ENCODE measurements around the gene TP53I13. TPM values are rescaled to one million over a fixed set of nuclear protein-coding genes. Genes with fewer than 3 reads are reported as not detected.

The TP53I13 gene
- total RNA-seq, 1 donor from 2014 or later = 71.8 TPM

DNA sequence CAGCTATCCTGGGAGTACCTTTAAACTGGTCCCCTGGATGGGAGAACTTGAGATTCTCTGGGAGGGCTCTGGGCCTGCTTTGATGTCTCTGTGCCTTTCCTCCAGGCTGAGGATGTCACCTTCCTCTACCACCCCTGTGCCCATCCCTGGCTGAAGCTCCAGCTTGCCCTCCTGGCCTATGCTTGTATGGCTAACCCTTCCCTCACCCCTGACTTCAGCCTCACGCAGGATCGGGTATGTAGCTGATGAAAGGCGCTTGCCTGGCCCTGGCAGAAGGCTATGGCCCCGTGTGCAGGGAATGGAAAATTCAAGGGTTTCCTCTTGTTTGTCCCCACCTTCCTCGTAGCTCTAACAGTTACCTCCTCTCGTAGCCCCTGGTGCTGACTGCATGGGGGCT lies 3.0 kb downstream of the TP53I13 start:
- no peak overlapping the region for H3K27ac Mint-ChIP-seq
- no peak for DNase-seq (ENCODE audit: low spot score)
- H3K36me3 Mint-ChIP-seq (ENCODE audit: low read depth) = peaks cover 28% of the 10 kb centered on the region
- no peaks in the 10 kb centered on the region for H3K9me3 Mint-ChIP-seq
- no peak overlapping the region for H3K4me3 Mint-ChIP-seq
- peaks cover 1% of the 10 kb centered on the region for H3K27me3 Mint-ChIP-seq (ENCODE audit: insufficient read depth)
- H3K4me1 Mint-ChIP-seq (ENCODE audit: low read depth) = peaks cover 5% of the 10 kb centered on the region
- intact Hi-C loops (cut with micrococcal nuclease) = no loop called here

DNA sequence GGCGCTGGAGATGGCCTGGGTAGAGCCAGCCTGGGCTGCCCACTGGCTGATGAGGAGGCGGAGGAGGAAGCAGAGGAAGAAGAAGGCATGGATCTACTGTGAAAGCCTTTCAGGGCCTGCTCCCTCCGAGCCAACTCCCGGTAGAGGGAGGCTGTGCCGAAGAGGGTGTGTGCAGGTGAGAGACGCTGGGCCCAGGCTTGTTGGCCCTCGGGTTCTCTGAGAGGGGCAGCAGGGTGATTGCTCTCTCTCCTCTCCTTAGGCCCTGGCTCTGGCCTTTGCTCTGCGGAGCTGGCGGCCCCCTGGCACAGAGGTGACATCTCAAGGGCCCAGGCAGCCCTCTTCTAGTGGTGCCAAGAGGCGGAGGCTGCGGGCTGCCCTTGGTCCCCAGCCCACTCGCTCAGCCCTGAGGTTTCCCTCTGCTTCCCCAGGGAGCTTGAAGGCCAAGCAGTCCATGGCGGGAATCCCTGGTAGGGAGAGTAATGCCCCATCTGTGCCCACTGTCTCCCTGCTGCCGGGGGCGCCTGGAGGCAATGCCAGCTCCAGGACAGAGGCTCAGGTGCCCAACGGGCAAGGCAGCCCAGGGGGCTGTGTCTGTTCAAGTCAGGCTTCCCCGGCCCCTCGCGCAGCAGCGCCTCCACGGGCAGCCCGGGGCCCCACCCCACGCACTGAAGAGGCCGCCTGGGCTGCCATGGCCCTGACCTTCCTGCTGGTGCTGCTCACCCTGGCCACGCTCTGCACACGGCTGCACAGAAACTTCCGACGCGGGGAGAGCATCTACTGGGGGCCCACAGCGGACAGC lies 3.6 kb downstream of the TP53I13 start:
- Mint-ChIP-seq H3K27me3 (ENCODE audit: insufficient read depth) (peaks cover 1% of the 10 kb centered on the region), H3K4me1 (ENCODE audit: low read depth) (peaks cover 5% of the 10 kb centered on the region), H3K4me3 (no peak overlapping the region), H3K9me3 (no peaks in the 10 kb centered on the region), H3K27ac (no peak overlapping the region), H3K36me3 (ENCODE audit: low read depth) (peaks cover 28% of the 10 kb centered on the region)
- no peak for DNase-seq (ENCODE audit: low spot score)
- intact Hi-C loops (cut with micrococcal nuclease) = no loop called here

DNA sequence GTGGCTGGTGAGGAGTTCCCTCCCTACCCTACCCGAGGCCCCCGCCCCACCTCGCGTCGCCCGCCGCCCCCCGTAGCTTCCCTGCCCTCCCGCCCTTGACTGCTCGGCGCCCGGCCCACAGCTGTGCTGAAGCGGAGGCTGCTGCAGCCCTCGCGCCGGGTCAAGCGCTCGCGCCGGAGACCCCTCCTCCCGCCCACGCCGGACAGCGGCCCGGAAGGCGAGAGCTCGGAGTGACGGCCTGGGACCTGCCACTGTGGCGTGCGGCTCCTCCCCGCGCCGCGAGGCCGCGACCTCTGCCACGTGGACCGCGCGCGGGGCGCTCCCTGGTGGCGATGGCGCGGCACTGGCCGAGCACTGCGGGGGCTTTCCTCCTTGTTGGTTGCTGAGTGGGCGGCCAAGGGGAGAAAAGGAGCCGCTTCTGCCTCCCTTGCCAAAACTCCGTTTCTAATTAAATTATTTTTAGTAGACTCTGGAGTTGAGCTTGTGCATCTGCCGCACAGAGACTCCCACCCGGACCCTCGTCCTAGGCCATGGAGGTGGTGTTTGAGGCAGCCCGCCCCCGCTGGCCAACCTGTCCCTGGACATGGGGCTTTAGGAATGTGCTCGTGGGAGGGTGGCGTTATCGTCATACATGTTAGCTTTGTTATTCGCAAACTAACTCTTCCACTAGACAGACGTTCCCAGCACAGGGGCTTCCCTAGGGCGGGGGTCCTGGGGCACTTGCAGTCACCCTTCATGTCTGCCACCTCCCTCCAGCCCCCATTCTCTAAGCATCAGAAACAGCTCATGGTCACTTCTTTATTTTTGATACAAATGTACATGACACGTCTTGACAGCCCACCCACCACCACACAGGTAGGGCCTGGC lies 4.4 kb downstream of the TP53I13 start:
- no peaks in the 10 kb centered on the region for H3K9me3 Mint-ChIP-seq
- peaks cover 1% of the 10 kb centered on the region for H3K27me3 Mint-ChIP-seq (ENCODE audit: insufficient read depth)
- intact Hi-C loops (cut with micrococcal nuclease) = no loop called here
- DNase-seq (ENCODE audit: low spot score) = peak; percentile 45
- H3K36me3 Mint-ChIP-seq (ENCODE audit: low read depth) = peaks cover 31% of the 10 kb centered on the region
- H3K4me1 Mint-ChIP-seq (ENCODE audit: low read depth) = peaks cover 5% of the 10 kb centered on the region
- H3K27ac Mint-ChIP-seq = no peak overlapping the region
- no peak overlapping the region for H3K4me3 Mint-ChIP-seq

DNA sequence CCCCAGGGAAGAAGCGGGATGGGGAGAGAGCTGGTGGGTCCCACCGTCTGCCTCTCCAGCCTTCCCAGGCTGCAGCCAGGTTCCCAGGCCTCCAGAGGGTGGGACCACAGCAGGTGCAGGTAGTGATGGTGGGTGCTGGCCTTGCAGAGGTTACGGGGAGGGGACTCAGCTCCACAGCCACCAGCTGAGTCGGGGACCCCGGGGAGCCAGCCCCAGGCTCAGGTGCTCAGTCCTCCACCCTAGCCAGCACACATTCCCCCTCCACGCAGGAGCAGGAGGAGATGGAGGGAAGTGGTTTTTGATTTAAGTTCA lies 5.0 kb downstream of the TP53I13 start:
- peaks cover 5% of the 10 kb centered on the region for H3K4me1 Mint-ChIP-seq (ENCODE audit: low read depth)
- no peaks in the 10 kb centered on the region for H3K9me3 Mint-ChIP-seq
- peaks cover 34% of the 10 kb centered on the region for H3K36me3 Mint-ChIP-seq (ENCODE audit: low read depth)
- H3K27ac Mint-ChIP-seq = no peak overlapping the region
- no peaks in the 10 kb centered on the region for H3K27me3 Mint-ChIP-seq (ENCODE audit: insufficient read depth)
- no peak for DNase-seq (ENCODE audit: low spot score)
- intact Hi-C loops (cut with micrococcal nuclease) = no loop called here
- no peak overlapping the region for H3K4me3 Mint-ChIP-seq

DNA sequence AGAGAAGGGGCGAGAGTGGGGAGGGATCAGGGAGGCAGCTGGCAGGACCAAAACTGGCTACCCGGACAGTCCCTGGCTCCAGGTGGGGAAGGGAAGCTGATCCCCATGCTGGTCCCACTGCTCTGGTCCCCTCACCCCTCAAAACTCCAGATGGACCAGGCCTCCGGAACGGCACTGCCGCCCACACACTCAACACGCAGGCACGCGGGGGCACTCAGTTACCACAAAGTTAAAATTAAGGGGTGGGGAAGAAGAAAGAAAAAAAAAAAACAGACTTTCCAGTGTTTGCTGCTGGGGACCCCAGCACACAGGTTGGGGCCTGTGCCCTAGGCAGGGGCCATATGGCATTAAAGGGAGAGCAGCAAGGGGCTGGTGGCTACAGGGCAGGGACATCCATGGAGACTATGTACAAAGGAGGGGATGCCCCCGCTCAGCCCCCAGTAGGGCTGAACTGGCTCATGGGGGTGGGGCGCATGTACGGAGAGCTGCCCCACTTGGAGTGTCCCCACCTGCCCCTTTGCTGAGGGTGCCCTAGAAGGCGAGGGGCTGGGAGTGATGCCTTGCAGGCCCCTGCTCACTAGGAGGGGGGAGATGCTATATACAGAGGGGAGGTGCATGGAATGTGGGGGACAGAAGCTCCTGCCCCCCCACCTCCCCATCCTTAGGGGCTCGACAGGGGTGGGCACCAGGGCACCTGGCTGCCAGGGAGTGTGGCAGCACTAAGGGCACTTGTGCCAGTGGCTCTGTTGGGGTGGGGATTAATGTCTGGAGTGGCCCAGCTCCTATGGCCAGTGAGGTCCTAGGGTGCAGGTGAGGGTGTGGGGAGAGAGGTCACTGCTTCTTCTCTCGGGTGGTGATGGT lies 5.6 kb downstream of the TP53I13 start:
- Mint-ChIP-seq H3K9me3 (no peaks in the 10 kb centered on the region), H3K27me3 (ENCODE audit: insufficient read depth) (no peaks in the 10 kb centered on the region), H3K4me1 (ENCODE audit: low read depth) (peaks cover 3% of the 10 kb centered on the region), H3K27ac (no peak overlapping the region), H3K36me3 (ENCODE audit: low read depth) (peaks cover 34% of the 10 kb centered on the region), H3K4me3 (no peak overlapping the region)
- intact Hi-C loops (cut with micrococcal nuclease) = no loop called here
- DNase-seq (ENCODE audit: low spot score) = no peak

DNA sequence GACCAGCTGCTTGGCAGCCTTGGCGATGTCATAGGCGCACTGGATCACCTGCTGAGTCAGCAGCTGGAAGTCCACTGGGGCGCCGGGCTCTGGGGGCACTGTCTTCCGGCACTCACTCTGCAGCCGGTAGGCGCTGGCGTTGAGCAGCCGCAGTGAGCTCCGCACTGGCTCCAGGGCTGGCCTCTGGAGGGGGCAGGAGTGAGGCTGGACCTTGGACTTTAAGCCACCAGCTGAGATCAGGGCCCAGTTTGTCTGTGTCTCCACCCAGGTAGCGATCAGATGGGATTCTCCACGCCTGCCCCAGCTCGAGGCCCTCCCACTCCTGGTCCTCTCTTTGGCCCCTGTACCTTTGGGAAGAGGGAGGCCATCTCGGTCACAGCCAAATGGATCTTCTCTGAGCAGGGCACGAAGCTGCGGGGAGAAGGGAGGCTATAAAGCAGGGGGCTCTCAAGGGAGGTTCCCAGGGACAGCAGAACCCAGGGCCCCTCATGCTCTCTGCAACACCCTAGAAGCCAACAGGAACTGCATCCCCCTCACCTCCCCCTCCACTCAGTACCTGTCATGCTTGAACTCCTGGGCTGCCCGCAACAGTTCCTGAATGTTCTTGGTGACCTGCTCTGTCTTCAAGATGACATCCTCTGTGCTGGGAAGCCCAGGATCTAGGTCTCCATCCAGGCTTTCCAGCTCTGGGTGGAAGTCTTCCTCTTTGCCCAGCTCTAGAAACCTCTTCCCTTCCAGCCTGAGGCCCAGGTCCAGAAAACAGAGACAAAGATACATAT lies 6.4 kb downstream of the TP53I13 start:
- Mint-ChIP-seq H3K9me3 (no peaks in the 10 kb centered on the region), H3K4me1 (ENCODE audit: low read depth) (peaks cover under 1% of the 10 kb centered on the region), H3K27ac (no peak overlapping the region), H3K27me3 (ENCODE audit: insufficient read depth) (no peaks in the 10 kb centered on the region), H3K36me3 (ENCODE audit: low read depth) (peaks cover 36% of the 10 kb centered on the region), H3K4me3 (no peak overlapping the region)
- no peak for DNase-seq (ENCODE audit: low spot score)
- intact Hi-C loops (cut with micrococcal nuclease) = no loop called here

DNA sequence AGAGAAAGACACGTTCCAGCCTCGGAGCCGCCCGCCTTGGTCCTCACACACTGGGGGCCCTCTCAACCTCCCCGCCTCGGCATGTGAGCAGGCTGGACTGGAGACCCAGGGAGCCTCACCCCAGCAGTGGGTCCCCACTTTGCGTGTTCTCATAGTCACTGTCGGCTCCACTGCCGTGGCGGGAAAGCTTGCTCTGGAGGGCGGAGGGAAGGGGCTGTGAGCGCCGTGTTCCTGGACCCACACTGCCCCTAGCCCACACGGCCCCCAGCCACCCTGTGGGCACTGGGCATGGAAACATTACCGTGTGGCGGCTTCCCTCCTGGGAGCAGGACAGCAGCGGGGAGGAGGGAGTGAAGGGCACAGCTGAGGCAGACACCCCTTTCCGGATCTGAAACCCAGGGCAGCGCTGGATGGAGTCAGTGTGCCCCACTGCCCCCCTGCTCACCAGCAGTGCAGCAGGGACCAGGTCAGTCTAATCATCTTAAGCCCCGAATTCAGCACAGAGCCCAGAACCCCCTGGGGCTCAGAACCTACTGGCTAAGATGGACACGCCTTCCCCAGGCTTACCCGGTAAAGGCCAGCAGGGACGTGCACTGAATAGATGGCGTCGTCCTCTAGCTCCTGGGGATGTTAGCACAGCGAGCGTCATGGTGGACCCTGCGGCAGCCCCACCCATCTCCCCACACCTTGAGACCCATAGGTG lies 7.2 kb downstream of the TP53I13 start:
- intact Hi-C loops (cut with micrococcal nuclease) = no loop called here
- DNase-seq (ENCODE audit: low spot score) = no peak
- no peaks in the 10 kb centered on the region for H3K27me3 Mint-ChIP-seq (ENCODE audit: insufficient read depth)
- no peak overlapping the region for H3K27ac Mint-ChIP-seq
- no peak overlapping the region for H3K4me3 Mint-ChIP-seq
- peaks cover 8% of the 10 kb centered on the region for H3K4me1 Mint-ChIP-seq (ENCODE audit: low read depth)
- H3K9me3 Mint-ChIP-seq = no peaks in the 10 kb centered on the region
- peaks cover 39% of the 10 kb centered on the region for H3K36me3 Mint-ChIP-seq (ENCODE audit: low read depth)

DNA sequence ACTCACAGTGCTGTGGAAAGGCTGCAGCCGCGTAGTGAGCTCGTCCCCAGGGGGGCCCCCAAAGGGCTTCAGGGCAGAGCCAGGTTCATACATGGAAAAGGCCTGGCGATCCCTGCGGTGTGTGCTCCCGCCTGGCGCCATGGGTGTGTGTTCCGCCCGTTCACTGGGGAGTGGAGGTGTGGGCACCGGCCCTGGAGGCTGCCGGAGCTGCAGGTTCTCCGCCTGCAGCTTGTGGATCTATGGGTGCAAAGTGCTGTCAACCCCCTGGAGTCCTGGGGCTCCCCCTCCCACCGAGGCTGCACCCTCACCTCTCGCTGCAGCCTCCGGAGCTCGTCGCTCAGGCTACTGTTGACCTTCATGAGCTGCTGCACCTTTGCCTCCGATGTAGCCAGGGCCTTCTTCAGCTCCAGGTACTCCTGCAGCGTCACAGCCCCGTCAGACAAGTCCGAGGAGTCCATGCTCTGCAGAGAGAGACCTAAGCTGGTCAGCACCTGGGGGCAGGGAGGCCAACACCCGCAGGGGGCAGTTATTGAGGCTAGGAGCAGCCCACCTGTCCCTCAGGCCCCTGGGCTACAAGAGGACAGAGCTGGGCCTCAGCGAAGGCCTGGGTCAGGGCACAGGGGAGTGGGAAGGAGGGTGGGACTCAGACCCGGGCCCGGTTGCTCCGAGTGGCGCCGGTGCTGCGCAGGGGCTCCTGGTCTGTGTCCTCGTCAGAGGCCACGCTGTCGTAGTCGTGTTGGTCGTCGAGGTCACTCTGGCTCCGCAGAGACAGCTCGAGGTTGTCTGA lies 7.9 kb downstream of the TP53I13 start:
- intact Hi-C loops (cut with micrococcal nuclease) = no loop called here

DNA sequence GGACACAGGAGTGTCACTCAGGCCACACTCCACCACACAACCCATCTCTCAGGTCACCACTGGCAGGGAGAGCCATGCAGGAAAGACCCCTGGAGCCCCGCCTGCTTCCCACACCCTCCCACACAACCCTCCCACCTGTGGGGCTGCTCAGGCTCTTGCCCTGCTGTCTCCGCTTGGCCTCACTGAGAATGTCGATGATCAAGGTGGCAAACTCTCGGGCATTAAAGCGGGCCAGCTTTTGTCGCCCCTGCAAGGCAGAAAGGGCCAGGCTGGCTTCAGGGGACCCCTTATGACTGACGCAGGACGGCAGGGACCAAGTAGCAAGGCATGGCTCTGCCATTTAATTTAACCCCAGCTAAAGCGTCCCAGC lies 8.5 kb downstream of the TP53I13 start:
- Mint-ChIP-seq H3K4me1 (ENCODE audit: low read depth) (peaks cover 8% of the 10 kb centered on the region), H3K9me3 (no peaks in the 10 kb centered on the region), H3K27me3 (ENCODE audit: insufficient read depth) (no peaks in the 10 kb centered on the region), H3K4me3 (no peak overlapping the region), H3K36me3 (ENCODE audit: low read depth) (peaks cover 41% of the 10 kb centered on the region), H3K27ac (no peak overlapping the region)
- intact Hi-C loops (cut with micrococcal nuclease) = no loop called here
- DNase-seq (ENCODE audit: low spot score) = no peak

More for the DNA sequence above, 7.9 kb downstream of the TP53I13 start:
- H3K36me3 Mint-ChIP-seq (ENCODE audit: low read depth) = peaks cover 38% of the 10 kb centered on the region
- no peaks in the 10 kb centered on the region for H3K27me3 Mint-ChIP-seq (ENCODE audit: insufficient read depth)
- H3K27ac Mint-ChIP-seq = no peak overlapping the region
- H3K4me1 Mint-ChIP-seq (ENCODE audit: low read depth) = peaks cover 8% of the 10 kb centered on the region
- no peak for DNase-seq (ENCODE audit: low spot score)
- no peaks in the 10 kb centered on the region for H3K9me3 Mint-ChIP-seq
- H3K4me3 Mint-ChIP-seq = no peak overlapping the region

DNA sequence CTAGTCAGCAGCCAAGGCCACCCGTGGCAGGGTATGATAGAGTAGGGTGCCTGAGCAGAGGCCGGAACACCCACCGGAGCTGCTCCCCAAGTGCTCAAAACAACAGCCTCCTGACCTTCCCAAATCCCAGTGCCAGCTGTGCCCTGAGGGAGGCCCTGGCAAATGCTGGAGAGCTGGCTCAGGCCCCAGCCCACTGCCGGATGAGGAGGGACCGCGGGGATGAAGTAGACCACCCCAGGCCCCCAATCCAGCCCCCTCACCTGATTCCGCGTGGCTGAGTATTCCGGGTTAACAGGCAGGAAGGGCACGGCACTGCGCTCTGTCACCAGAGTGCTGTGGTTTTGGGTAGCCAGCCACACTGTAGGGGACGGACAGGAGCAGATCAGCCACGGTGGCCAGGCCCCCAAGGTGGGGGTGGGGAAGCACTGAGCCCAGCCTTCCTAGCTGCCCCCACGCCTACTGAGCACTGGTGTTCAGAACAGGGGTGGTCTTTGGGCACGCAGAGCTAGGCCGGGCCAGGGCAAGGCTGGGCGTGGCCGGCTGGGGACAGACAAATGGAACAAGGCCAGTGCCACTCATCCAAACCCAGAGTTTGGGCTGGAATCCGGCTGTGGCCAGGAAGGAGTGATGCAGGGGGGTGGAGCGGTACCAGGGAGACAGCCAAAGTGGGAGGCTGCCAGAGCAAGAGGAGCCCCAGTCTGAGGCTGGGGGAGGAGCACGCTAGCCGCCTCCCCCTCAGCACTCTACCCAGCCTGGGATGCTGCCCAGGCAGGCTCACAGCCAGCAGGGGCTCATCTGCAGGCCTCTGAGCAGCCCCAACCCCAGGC lies 9.1 kb downstream of the TP53I13 start:
- intact Hi-C loops (cut with micrococcal nuclease) = no loop called here
- peaks cover 45% of the 10 kb centered on the region for H3K36me3 Mint-ChIP-seq (ENCODE audit: low read depth)
- no peak overlapping the region for H3K27ac Mint-ChIP-seq
- H3K9me3 Mint-ChIP-seq = no peaks in the 10 kb centered on the region
- H3K27me3 Mint-ChIP-seq (ENCODE audit: insufficient read depth) = no peaks in the 10 kb centered on the region
- no peak overlapping the region for H3K4me3 Mint-ChIP-seq
- no peak for DNase-seq (ENCODE audit: low spot score)
- H3K4me1 Mint-ChIP-seq (ENCODE audit: low read depth) = peaks cover 8% of the 10 kb centered on the region

Measured in activated T-helper 1 cell treated with anti-CD3 and anti-CD28 coated beads, Interleukin-12 subunit alpha, Interleukin-12 subunit beta, Interleukin-2, Interleukin-4 antibody, amounts not matched to agents 30 ng/mL and 10 ng/mL and 1 ng/mL, durations not matched to agents 14 hours and 24 hours and 36 hours (primary cell).